ENCODE results near the gene TRPM3.

The TRPM3 gene

GRCh38 chr9:70613024-70613768 is 508.2 kb downstream of the TRPM3 start:
- TF ChIP-seq CTCF (IDR thresholded peaks at IDR 0.05), result no peak
- Histone ChIP-seq H3K27ac (no peak overlapping the region), H3K4me1 (peaks cover 18% of the 10 kb centered on the region)

GRCh38 chr9:70610287-70610644 is 511.2 kb downstream of the TRPM3 start:
- no peak overlapping the region for H2AFZ ChIP-seq
- no peaks in the 10 kb centered on the region for H3K9me3 ChIP-seq (ENCODE audit: control insufficient read depth, low read length)
- peaks cover 8% of the 10 kb centered on the region for H3K4me1 ChIP-seq
- no peak overlapping the region for H3K9ac ChIP-seq
- H3K4me2 ChIP-seq (ENCODE audit: low read length), result no peak overlapping the region
- H3K27me3 ChIP-seq (ENCODE audit: control insufficient read depth, insufficient read depth, low read length), result no peaks in the 10 kb centered on the region
- no peaks in the 10 kb centered on the region for H3K79me2 ChIP-seq
- TF ChIP-seq CTCF (IDR thresholded peaks at IDR 0.05), result no peak
- no peak overlapping the region for H3K4me3 ChIP-seq (ENCODE audit: low read depth, low read length)
- no peak overlapping the region for H3K27ac ChIP-seq
- no peaks in the 10 kb centered on the region for H3K36me3 ChIP-seq (ENCODE audit: control insufficient read depth, insufficient read depth, low read length)

More at GRCh38 chr9:70613024-70613768, 508.2 kb downstream of the TRPM3 start:
- Histone ChIP-seq H3K9ac (no peak overlapping the region), H3K4me2 (ENCODE audit: low read length) (no peak overlapping the region), H3K27me3 (ENCODE audit: control insufficient read depth, insufficient read depth, low read length) (no peaks in the 10 kb centered on the region), H3K4me3 (ENCODE audit: low read depth, low read length) (no peak overlapping the region), H3K9me3 (ENCODE audit: control insufficient read depth, low read length) (no peaks in the 10 kb centered on the region), H2AFZ (no peak overlapping the region), H3K36me3 (ENCODE audit: control insufficient read depth, insufficient read depth, low read length) (no peaks in the 10 kb centered on the region), H3K79me2 (no peaks in the 10 kb centered on the region)

GRCh38 chr9:70609542-70610286 is 511.7 kb downstream of the TRPM3 start:
- H3K4me1 ChIP-seq, result peaks cover 8% of the 10 kb centered on the region
- no peaks in the 10 kb centered on the region for H3K27me3 ChIP-seq (ENCODE audit: control insufficient read depth, insufficient read depth, low read length)
- H3K4me3 ChIP-seq (ENCODE audit: low read depth, low read length), result no peak overlapping the region
- no peak overlapping the region for H3K27ac ChIP-seq
- H2AFZ ChIP-seq, result no peak overlapping the region
- H3K4me2 ChIP-seq (ENCODE audit: low read length), result no peak overlapping the region
- no peak for TF ChIP-seq CTCF (IDR thresholded peaks at IDR 0.05)
- no peaks in the 10 kb centered on the region for H3K9me3 ChIP-seq (ENCODE audit: control insufficient read depth, low read length)
- H3K9ac ChIP-seq, result no peak overlapping the region
- no peaks in the 10 kb centered on the region for H3K79me2 ChIP-seq
- H3K36me3 ChIP-seq (ENCODE audit: control insufficient read depth, insufficient read depth, low read length), result no peaks in the 10 kb centered on the region

GRCh38 chr9:70609011-70609410 is 512.4 kb downstream of the TRPM3 start:
- no peaks in the 10 kb centered on the region for H3K9me3 ChIP-seq (ENCODE audit: control insufficient read depth, low read length)
- TF ChIP-seq CTCF (IDR thresholded peaks at IDR 0.05), result no peak
- no peaks in the 10 kb centered on the region for H3K79me2 ChIP-seq
- H3K36me3 ChIP-seq (ENCODE audit: control insufficient read depth, insufficient read depth, low read length), result no peaks in the 10 kb centered on the region
- no peak overlapping the region for H3K4me2 ChIP-seq (ENCODE audit: low read length)
- no peaks in the 10 kb centered on the region for H3K27me3 ChIP-seq (ENCODE audit: control insufficient read depth, insufficient read depth, low read length)
- H3K27ac ChIP-seq, result no peak overlapping the region
- no peak overlapping the region for H3K4me3 ChIP-seq (ENCODE audit: low read depth, low read length)
- no peak overlapping the region for H2AFZ ChIP-seq
- no peak overlapping the region for H3K9ac ChIP-seq
- peaks cover 5% of the 10 kb centered on the region for H3K4me1 ChIP-seq
